Hematopoietic multipotent progenitor cell treated with erythropoietin and hydrocortisone succinate and interleukin-3 and kit ligand, for 6 days (in vitro differentiated cells): ENCODE data around the gene ZNF526.

Experiments
- DNase-seq: peaks from one replicate; pipeline ENCODE4 v3.0.0-alpha.2; 2015

Gene ZNF526

GRCh38 chr19:42219812-42220750 is at the start of gene ZNF526:
ZNF526 (plus strand) TSS chr19:42220312; CDS start chr19:42224404, 4,092 bp downstream.
- peak; percentile 99 for DNase-seq

- no peak for DNase-seq
Observed at GRCh38 chr19:42170715-42171114, 49.4 kb upstream of the ZNF526 start.

- no peak for DNase-seq
Observed at GRCh38 chr19:42172261-42172660, 47.9 kb upstream of the ZNF526 start.

- DNase-seq = no peak
Observed at GRCh38 chr19:42173695-42174094, 46.4 kb upstream of the ZNF526 start.

- DNase-seq = no peak
Observed at GRCh38 chr19:42174188-42174587, 45.9 kb upstream of the ZNF526 start.

GRCh38 chr19:42174958-42175734 is 45.0 kb upstream of the ZNF526 start:
- no peak for DNase-seq

GRCh38 chr19:42175952-42176648 is 44.0 kb upstream of the ZNF526 start:
- peak; percentile 29 for DNase-seq

- no peak for DNase-seq
Observed at GRCh38 chr19:42176649-42176989, 43.5 kb upstream of the ZNF526 start.

GRCh38 chr19:42176990-42177685 is 43.0 kb upstream of the ZNF526 start:
- DNase-seq = peak; percentile 80

GRCh38 chr19:42177686-42178019 is 42.5 kb upstream of the ZNF526 start:
- DNase-seq = no peak

GRCh38 chr19:42178791-42179674 is 41.1 kb upstream of the ZNF526 start:
- DNase-seq = peak; percentile 20

- DNase-seq = peak; percentile 87
Observed at GRCh38 chr19:42184401-42184861, 35.7 kb upstream of the ZNF526 start.

- DNase-seq = peak; percentile 47
Observed at GRCh38 chr19:42185277-42185676, 34.8 kb upstream of the ZNF526 start.

GRCh38 chr19:42188665-42189064 is 31.4 kb upstream of the ZNF526 start:
- no peak for DNase-seq

- DNase-seq = no peak
Observed at GRCh38 chr19:42189133-42189532, 31.0 kb upstream of the ZNF526 start.

- DNase-seq = no peak
Observed at GRCh38 chr19:42191330-42191729, 28.8 kb upstream of the ZNF526 start.

GRCh38 chr19:42191855-42192254 is 28.3 kb upstream of the ZNF526 start:
- DNase-seq = peak; percentile 59

GRCh38 chr19:42193294-42193693 is 26.8 kb upstream of the ZNF526 start:
- DNase-seq = no peak

GRCh38 chr19:42193706-42194105 is 26.4 kb upstream of the ZNF526 start:
- no peak for DNase-seq

- peak; percentile 49 for DNase-seq
Observed at GRCh38 chr19:42196011-42197001, 23.8 kb upstream of the ZNF526 start.
